ENCODE results near the gene NEK11.

Gene NEK11

GRCh38 chr3:131001071-131001470, 25.6 kb upstream of the NEK11 start:
- Histone ChIP-seq H3K4me2 (ENCODE audit: insufficient read depth, low read length) (no peak overlapping the region), H3K27ac (ENCODE audit: low read length) (no peak overlapping the region), H3K79me2 (ENCODE audit: insufficient read depth, low read length) (no peaks in the 10 kb centered on the region), H3K4me3 (ENCODE audit: low read depth in 1 of 2, low read length in 2 of 2) (no peak overlapping the region), H3K27me3 (ENCODE audit: insufficient read depth, low read length, poor library complexity) (no peaks in the 10 kb centered on the region), H2AFZ (ENCODE audit: low read depth, low read length) (no peak overlapping the region), H3K9me3 (ENCODE audit: insufficient read depth, low read length, severe bottlenecking) (no peaks in the 10 kb centered on the region), H4K20me1 (ENCODE audit: insufficient read depth, low read length) (no peaks in the 10 kb centered on the region), H3K36me3 (ENCODE audit: insufficient read depth, low read length) (peaks cover 62% of the 10 kb centered on the region), H3K4me1 (ENCODE audit: insufficient read depth, low read length) (no peaks in the 10 kb centered on the region), H3K9ac (ENCODE audit: low read depth, low read length) (no peak overlapping the region)
- TF ChIP-seq EZH2 (IDR thresholded peaks at IDR 0.05; ENCODE audit: borderline replicate concordance, low read depth, low read length, severe bottlenecking), result no peak
- no peak for TF ChIP-seq CTCF (IDR thresholded peaks at IDR 0.05; ENCODE audit: borderline replicate concordance, extremely low read depth, low read length, poor library complexity, severe bottlenecking)
- no peak for ATAC-seq (ENCODE audit: insufficient read depth, low read depth)
- no peak for DNase-seq

GRCh38 chr3:131004603-131005002, 22.1 kb upstream of the NEK11 start:
- DNase-seq, result no peak
- no peak for TF ChIP-seq CTCF (IDR thresholded peaks at IDR 0.05; ENCODE audit: borderline replicate concordance, extremely low read depth, low read length, poor library complexity, severe bottlenecking)
- TF ChIP-seq EZH2 (IDR thresholded peaks at IDR 0.05; ENCODE audit: borderline replicate concordance, low read depth, low read length, severe bottlenecking), result no peak
- no peaks in the 10 kb centered on the region for H3K27me3 ChIP-seq (ENCODE audit: insufficient read depth, low read length, poor library complexity)
- no peak overlapping the region for H3K4me2 ChIP-seq (ENCODE audit: insufficient read depth, low read length)
- peaks cover 64% of the 10 kb centered on the region for H3K36me3 ChIP-seq (ENCODE audit: insufficient read depth, low read length)
- no peaks in the 10 kb centered on the region for H4K20me1 ChIP-seq (ENCODE audit: insufficient read depth, low read length)
- no peak overlapping the region for H2AFZ ChIP-seq (ENCODE audit: low read depth, low read length)
- H3K79me2 ChIP-seq (ENCODE audit: insufficient read depth, low read length), result no peaks in the 10 kb centered on the region
- no peak overlapping the region for H3K9ac ChIP-seq (ENCODE audit: low read depth, low read length)
- ATAC-seq (ENCODE audit: insufficient read depth, low read depth), result no peak
- H3K4me1 ChIP-seq (ENCODE audit: insufficient read depth, low read length), result no peaks in the 10 kb centered on the region
- no peaks in the 10 kb centered on the region for H3K9me3 ChIP-seq (ENCODE audit: insufficient read depth, low read length, severe bottlenecking)
- no peak overlapping the region for H3K27ac ChIP-seq (ENCODE audit: low read length)
- H3K4me3 ChIP-seq (ENCODE audit: low read depth in 1 of 2, low read length in 2 of 2), result no peak overlapping the region

GRCh38 chr3:131007256-131007655, 19.4 kb upstream of the NEK11 start:
- Histone ChIP-seq H3K4me3 (ENCODE audit: low read depth in 1 of 2, low read length in 2 of 2) (no peak overlapping the region), H3K36me3 (ENCODE audit: insufficient read depth, low read length) (peaks cover 69% of the 10 kb centered on the region), H3K27me3 (ENCODE audit: insufficient read depth, low read length, poor library complexity) (no peaks in the 10 kb centered on the region), H3K9me3 (ENCODE audit: insufficient read depth, low read length, severe bottlenecking) (no peaks in the 10 kb centered on the region), H3K27ac (ENCODE audit: low read length) (no peak overlapping the region), H3K4me2 (ENCODE audit: insufficient read depth, low read length) (no peak overlapping the region), H3K9ac (ENCODE audit: low read depth, low read length) (no peak overlapping the region), H3K4me1 (ENCODE audit: insufficient read depth, low read length) (no peaks in the 10 kb centered on the region), H2AFZ (ENCODE audit: low read depth, low read length) (no peak overlapping the region), H4K20me1 (ENCODE audit: insufficient read depth, low read length) (no peaks in the 10 kb centered on the region), H3K79me2 (ENCODE audit: insufficient read depth, low read length) (no peaks in the 10 kb centered on the region)
- DNase-seq (no peak), ATAC-seq (ENCODE audit: insufficient read depth, low read depth) (no peak)
- TF ChIP-seq EZH2 (IDR thresholded peaks at IDR 0.05; ENCODE audit: borderline replicate concordance, low read depth, low read length, severe bottlenecking) (no peak), CTCF (IDR thresholded peaks at IDR 0.05; ENCODE audit: borderline replicate concordance, extremely low read depth, low read length, poor library complexity, severe bottlenecking) (no peak)

- peaks cover 68% of the 10 kb centered on the region for H3K36me3 ChIP-seq (ENCODE audit: insufficient read depth, low read length)
- no peak for TF ChIP-seq CTCF (IDR thresholded peaks at IDR 0.05; ENCODE audit: borderline replicate concordance, extremely low read depth, low read length, poor library complexity, severe bottlenecking)
- no peak for TF ChIP-seq EZH2 (IDR thresholded peaks at IDR 0.05; ENCODE audit: borderline replicate concordance, low read depth, low read length, severe bottlenecking)
- no peaks in the 10 kb centered on the region for H3K27me3 ChIP-seq (ENCODE audit: insufficient read depth, low read length, poor library complexity)
- H4K20me1 ChIP-seq (ENCODE audit: insufficient read depth, low read length), result no peaks in the 10 kb centered on the region
- H3K9ac ChIP-seq (ENCODE audit: low read depth, low read length), result no peak overlapping the region
- no peaks in the 10 kb centered on the region for H3K4me1 ChIP-seq (ENCODE audit: insufficient read depth, low read length)
- no peak overlapping the region for H3K4me2 ChIP-seq (ENCODE audit: insufficient read depth, low read length)
- ATAC-seq (ENCODE audit: insufficient read depth, low read depth) (no peak), DNase-seq (no peak)
- H2AFZ ChIP-seq (ENCODE audit: low read depth, low read length), result no peak overlapping the region
- no peak overlapping the region for H3K4me3 ChIP-seq (ENCODE audit: low read depth in 1 of 2, low read length in 2 of 2)
- no peak overlapping the region for H3K27ac ChIP-seq (ENCODE audit: low read length)
- H3K9me3 ChIP-seq (ENCODE audit: insufficient read depth, low read length, severe bottlenecking), result no peaks in the 10 kb centered on the region
- H3K79me2 ChIP-seq (ENCODE audit: insufficient read depth, low read length), result no peaks in the 10 kb centered on the region
These were observed 18.9 kb upstream of the NEK11 start for GRCh38 chr3:131007782-131008181.

Data from DND-41 (cell line).